RWPE1 (cell line): Measurements from ENCODE around the gene PHLDA1.
"Not testable (repeated sequence)": the region's sequence is repeated elsewhere in the genome, so short reads cannot be mapped to it uniquely, and the experiment has no call there.

Experiments used
- CTCF ChIA-PET: fragments of 350-600 bp; sonication (Branson Sonifier 250); formaldehyde crosslinking; extraction: SDS; loops from one replicate; lab custom pipeline; 2021; lab: Yijun Ruan, JAX
- POLR2A ChIA-PET: fragments of 400-600 bp; formaldehyde crosslinking; extraction: SDS; loops from one replicate; lab custom pipeline; 2020; ENCODE audit warnings: antibody characterized with exemption; ENCODE audit not compliant: low non-redundant PET; lab: Yijun Ruan, JAX
- DNase-seq: peaks from one replicate; pipeline ENCODE4 v3.0.0; 2012; ENCODE audit warnings: low spot score
- H3K27ac ChIP-seq: fragments of 450-650 bp; 2 replicates; pipeline ENCODE4 v1.5.1; 2017
- TF ChIP-seq, protein P1 (sequence below): fragments of 450-650 bp; conservative IDR thresholded peaks from 2 replicates; pipeline ENCODE4 v1.5.1; 2017; ENCODE audit warnings: low read depth, mild to moderate bottlenecking

Gene PHLDA1

GRCh38 chr12:75986001-75986746, 45.4 kb downstream of the PHLDA1 start:
- CTCF ChIA-PET = no interaction called here
- POLR2A ChIA-PET = no interaction called here
- TF ChIP-seq, protein P1, sequence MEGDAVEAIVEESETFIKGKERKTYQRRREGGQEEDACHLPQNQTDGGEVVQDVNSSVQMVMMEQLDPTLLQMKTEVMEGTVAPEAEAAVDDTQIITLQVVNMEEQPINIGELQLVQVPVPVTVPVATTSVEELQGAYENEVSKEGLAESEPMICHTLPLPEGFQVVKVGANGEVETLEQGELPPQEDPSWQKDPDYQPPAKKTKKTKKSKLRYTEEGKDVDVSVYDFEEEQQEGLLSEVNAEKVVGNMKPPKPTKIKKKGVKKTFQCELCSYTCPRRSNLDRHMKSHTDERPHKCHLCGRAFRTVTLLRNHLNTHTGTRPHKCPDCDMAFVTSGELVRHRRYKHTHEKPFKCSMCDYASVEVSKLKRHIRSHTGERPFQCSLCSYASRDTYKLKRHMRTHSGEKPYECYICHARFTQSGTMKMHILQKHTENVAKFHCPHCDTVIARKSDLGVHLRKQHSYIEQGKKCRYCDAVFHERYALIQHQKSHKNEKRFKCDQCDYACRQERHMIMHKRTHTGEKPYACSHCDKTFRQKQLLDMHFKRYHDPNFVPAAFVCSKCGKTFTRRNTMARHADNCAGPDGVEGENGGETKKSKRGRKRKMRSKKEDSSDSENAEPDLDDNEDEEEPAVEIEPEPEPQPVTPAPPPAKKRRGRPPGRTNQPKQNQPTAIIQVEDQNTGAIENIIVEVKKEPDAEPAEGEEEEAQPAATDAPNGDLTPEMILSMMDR = no peak
- DNase-seq = no peak
- no peak overlapping the region for H3K27ac ChIP-seq

DNA sequence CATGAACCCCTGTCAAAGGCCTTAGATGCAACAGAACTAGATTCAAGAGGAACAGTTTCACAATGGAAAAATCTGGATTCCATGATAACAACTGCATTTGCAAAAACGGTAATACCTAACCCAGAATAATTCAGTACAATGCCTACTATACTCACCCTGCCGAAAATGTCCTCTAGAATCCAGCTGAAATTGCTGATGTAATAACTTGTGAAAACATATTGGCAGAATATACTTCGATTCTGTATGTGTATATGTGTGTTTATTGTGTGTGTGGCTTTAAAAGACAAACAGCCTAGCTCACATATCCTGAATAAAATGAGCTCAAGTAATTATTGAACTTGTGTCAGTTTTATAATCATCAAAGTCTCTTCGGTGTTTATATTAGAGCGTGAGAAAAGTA, 46.0 kb downstream of the PHLDA1 start:
- no peak for DNase-seq
- TF ChIP-seq, protein P1 = no peak
- H3K27ac ChIP-seq = no peak overlapping the region
- CTCF ChIA-PET = no interaction called here
- POLR2A ChIA-PET = no interaction called here

DNA sequence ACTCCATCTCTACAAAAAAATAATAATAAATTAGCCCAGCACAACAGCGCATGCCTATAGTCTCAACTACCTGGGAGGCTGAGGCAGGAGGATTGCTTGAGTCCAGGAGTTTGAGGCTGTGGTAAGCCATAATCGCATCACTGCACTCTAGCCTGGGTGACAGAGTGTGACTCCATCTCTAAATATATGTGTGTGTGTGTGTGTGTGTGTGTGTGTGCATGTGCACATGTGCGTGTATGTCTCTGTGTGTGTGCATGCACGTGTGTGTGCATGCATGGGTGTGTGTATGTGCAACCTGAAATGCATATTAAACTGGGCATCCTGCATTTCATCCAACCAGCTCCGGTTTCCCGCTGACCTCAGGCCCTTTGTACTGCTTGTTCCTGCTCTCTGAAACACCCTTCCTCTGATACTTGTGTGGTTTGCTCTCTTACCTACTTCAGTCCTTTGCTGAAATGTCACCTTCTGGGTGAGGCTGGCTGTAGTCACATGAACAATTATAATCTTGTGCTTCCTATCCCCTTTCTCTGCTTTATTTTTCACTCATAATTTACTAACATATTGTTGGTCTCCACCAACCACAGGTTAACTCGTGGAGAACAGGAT, 46.9 kb downstream of the PHLDA1 start:
- TF ChIP-seq, protein P1 = no peak
- DNase-seq = no peak
- no peak overlapping the region for H3K27ac ChIP-seq
- ChIA-PET CTCF (no interaction called here), POLR2A (no interaction called here)

DNA sequence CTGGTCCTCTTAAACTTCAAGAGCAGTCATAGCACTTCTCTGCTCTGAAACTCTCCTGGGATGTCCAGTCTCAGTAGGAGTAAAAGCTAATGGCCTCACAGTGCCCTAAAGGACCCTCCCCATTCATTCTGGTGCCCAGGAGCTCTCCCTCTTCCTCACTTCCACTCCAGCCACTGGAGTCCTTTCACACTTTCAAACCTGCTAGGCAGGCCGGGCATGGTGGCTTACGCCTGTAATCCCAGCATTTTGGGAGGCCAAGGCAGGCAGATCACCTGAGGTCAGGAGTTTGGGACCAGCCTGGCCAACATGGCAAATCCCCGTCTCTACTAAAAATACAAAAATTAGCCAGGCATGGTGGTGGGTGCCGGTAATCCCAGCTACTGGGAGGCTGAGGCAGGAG, 47.7 kb downstream of the PHLDA1 start:
- CTCF ChIA-PET, H3K27ac ChIP-seq, DNase-seq, POLR2A ChIA-PET: not testable (repeated sequence)

DNA sequence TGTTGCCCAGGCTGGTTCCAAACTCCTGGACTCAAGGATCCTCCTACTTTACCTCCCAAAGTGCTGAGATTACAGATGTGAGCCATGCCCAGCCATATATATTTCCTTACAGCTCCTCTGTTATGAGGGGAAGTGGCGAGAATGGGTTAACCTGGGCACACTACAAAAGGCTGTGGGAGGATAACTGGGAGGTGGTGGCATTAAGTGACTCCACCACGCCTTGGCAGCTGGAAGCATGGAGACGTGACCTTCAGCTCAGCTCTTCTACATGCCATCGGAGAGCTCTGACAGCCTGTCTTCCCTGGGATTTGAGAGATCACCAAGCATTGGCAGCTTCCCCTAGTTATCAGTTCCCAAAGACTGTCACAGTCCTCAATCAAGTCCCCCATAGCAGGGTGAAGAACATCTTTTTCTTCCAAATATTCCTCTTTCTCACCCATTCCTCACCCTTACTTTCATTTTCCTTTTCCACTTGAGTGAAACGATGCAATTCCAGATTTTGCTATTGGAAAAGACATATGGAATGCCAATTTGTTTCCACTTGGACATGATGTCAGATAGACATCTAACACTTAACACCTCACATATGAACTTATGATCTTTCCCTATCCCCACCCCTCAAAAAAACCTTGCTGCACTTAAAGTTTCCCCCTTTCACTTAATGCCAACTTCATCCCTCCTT, 48.5 kb downstream of the PHLDA1 start:
- POLR2A ChIA-PET = no interaction called here
- no peak for DNase-seq
- CTCF ChIA-PET = interaction anchor here (0.6 kb wide), 1 partner anchor 529 kb away, joined by 4 read pairs; no protein-coding TSS in a partner anchor
- TF ChIP-seq, protein P1 = no peak
- H3K27ac ChIP-seq = no peak overlapping the region

GRCh38 chr12:75982169-75982564, 49.4 kb downstream of the PHLDA1 start:
- TF ChIP-seq, protein P1 = no peak
- ChIA-PET POLR2A (no interaction called here), CTCF (interaction anchor here (0.6 kb wide), 1 partner anchor 102 kb away, joined by 3 read pairs; the partner anchor contains the start of gene NAP1L1)
- H3K27ac ChIP-seq = no peak overlapping the region
- DNase-seq = no peak
